Measurements from ENCODE around the gene LARGE1. TPM values are rescaled to one million over a fixed set of nuclear protein-coding genes. Genes with fewer than 3 reads are reported as not detected.

The LARGE1 gene
- total RNA-seq, 1 experiment from 2014 or later, result 1.5 TPM

GRCh38 chr22:33639588-33640254, 280.6 kb downstream of the LARGE1 start:
- no TSS peak for BruUV-seq (replicated peaks)
- DNase-seq (ENCODE audit: low read depth, low spot score) (no peak), ATAC-seq (no peak)
- CTCF ChIA-PET, result no interaction called here
- H3K4me3 ChIP-seq (replicated peaks in 1 of 2; ENCODE audit: low read depth in 1 of 2, low read length in 2 of 2), result no peak overlapping the region
- H3K36me3 ChIP-seq (ENCODE audit: control insufficient read depth in 1 of 2, insufficient read depth in 2 of 2, low read length in 2 of 2), result no peaks in the 10 kb centered on the region
- no peak overlapping the region for H2AFZ ChIP-seq (ENCODE audit: low read depth, low read length, poor library complexity, severe bottlenecking)
- H3K9ac ChIP-seq (ENCODE audit: low read length), result no peak overlapping the region
- intact Hi-C loops (cut with micrococcal nuclease), result no loop called here
- no peaks in the 10 kb centered on the region for H3K79me2 ChIP-seq (ENCODE audit: insufficient read depth, low read length)
- H3K9me2 ChIP-seq (ENCODE audit: insufficient read depth), result no peaks in the 10 kb centered on the region
- TF ChIP-seq POLR2A (IDR thresholded peaks at IDR 0.05; ENCODE audit: borderline replicate concordance, extremely low read depth, insufficient read depth, insufficient read length), result no peak
- no peak for TF ChIP-seq REST (IDR thresholded peaks at IDR 0.05; ENCODE audit: low read depth)
- no peak for TF ChIP-seq EZH2 (IDR thresholded peaks at IDR 0.05)
- no peak for TF ChIP-seq CEBPB (IDR thresholded peaks at IDR 0.05; ENCODE audit: low read depth)
- TF ChIP-seq SP1 (IDR thresholded peaks at IDR 0.05; ENCODE audit: low read depth), result no peak
- no peak for TF ChIP-seq SIN3A (IDR thresholded peaks at IDR 0.05; ENCODE audit: low read depth)
- no peak for TF ChIP-seq TCF7L2 (IDR thresholded peaks at IDR 0.05; ENCODE audit: borderline replicate concordance, extremely low read depth, insufficient read depth, insufficient read length)
- TF ChIP-seq MAX (IDR thresholded peaks at IDR 0.05), result no peak
- TF ChIP-seq CBX3 (IDR thresholded peaks at IDR 0.05; ENCODE audit: low read depth), result no peak
- no peak for TF ChIP-seq POLR2AphosphoS5 (IDR thresholded peaks at IDR 0.05; ENCODE audit: low read depth, low read length)
- no peak for TF ChIP-seq ZFX (IDR thresholded peaks at IDR 0.05)
- TF ChIP-seq EGR1 (IDR thresholded peaks at IDR 0.05; ENCODE audit: low read depth), result no peak
- TF ChIP-seq SRF (IDR thresholded peaks at IDR 0.05; ENCODE audit: low read depth), result no peak
- no peak for TF ChIP-seq CTCF (IDR thresholded peaks at IDR 0.05 in 2 of 3, conservative IDR thresholded peaks at IDR 0.05 in 1 of 3; ENCODE audit: borderline replicate concordance in 1 of 3, insufficient read depth in 1 of 3, low read depth in 2 of 3, low read length in 2 of 3)
- no peak for TF ChIP-seq ATF3 (IDR thresholded peaks at IDR 0.05)
- no peak overlapping the region for H3K4me2 ChIP-seq (ENCODE audit: low read length)
- no peaks in the 10 kb centered on the region for H4K20me1 ChIP-seq (ENCODE audit: insufficient read depth)
- H3K27me3 ChIP-seq (ENCODE audit: insufficient read depth, low read length), result no peaks in the 10 kb centered on the region
- POLR2A ChIA-PET, result no interaction called here
- H3K9me3 ChIP-seq (ENCODE audit: control insufficient read depth in 1 of 2, insufficient read depth in 1 of 2, low read depth in 1 of 2, low read length in 2 of 2), result peaks cover 8 to 18% of the 10 kb centered on the region in 2 experiments; a peak in 2 of 4 replicates
- no peak overlapping the region for H3K27ac ChIP-seq (ENCODE audit: low read depth, low read length)
- H3K4me1 ChIP-seq (ENCODE audit: control insufficient read depth in 1 of 2, insufficient read depth in 2 of 2, low read length in 2 of 2), result no peaks in the 10 kb centered on the region
- RAD21 ChIA-PET (ENCODE audit: low non-redundant PET in 1 of 2, low total read pairs in 2 of 2, uncharacterized antibody in 2 of 2, unreplicated experiment in 2 of 2), result no interaction called here
